SU-DHL-6 (cell line): ENCODE results near the gene UGT1A10.

Experiments
- CTCF ChIP-seq: fragments of 200-600 bp; sonication (generic); IDR thresholded peaks from one replicate; pipeline ENCODE4 v1.5.1; 2017; ENCODE audit warnings: antibody characterized with exemption, mild to moderate bottlenecking, low read length, moderate library complexity; ENCODE audit not compliant: insufficient read depth, poor library complexity, severe bottlenecking
- EZH2phosphoT487 ChIP-seq: fragments of 200-600 bp; sonication (generic), shearing (Covaris generic); conservative IDR thresholded peaks from 2 replicates; pipeline ENCODE4 v1.6.1; 2018; ENCODE audit warnings: mild to moderate bottlenecking, antibody characterized with exemption, low read length, moderate library complexity, mixed read lengths

GRCh38 chr2:233597522-233597921 is 38.7 kb upstream of the UGT1A10 start:
- no peak for TF ChIP-seq CTCF
- no peak for TF ChIP-seq EZH2phosphoT487
